ENCODE results near the gene AGAP2. TPM values are rescaled to one million over a fixed set of nuclear protein-coding genes. Genes with fewer than 3 reads are reported as not detected.

The AGAP2 gene
- total and polyA plus RNA-seq, 2 of the 8 experiments (the other 6 are each of a cell fraction or from before 2014, with no cell fraction given), result 1.5 TPM

DNA sequence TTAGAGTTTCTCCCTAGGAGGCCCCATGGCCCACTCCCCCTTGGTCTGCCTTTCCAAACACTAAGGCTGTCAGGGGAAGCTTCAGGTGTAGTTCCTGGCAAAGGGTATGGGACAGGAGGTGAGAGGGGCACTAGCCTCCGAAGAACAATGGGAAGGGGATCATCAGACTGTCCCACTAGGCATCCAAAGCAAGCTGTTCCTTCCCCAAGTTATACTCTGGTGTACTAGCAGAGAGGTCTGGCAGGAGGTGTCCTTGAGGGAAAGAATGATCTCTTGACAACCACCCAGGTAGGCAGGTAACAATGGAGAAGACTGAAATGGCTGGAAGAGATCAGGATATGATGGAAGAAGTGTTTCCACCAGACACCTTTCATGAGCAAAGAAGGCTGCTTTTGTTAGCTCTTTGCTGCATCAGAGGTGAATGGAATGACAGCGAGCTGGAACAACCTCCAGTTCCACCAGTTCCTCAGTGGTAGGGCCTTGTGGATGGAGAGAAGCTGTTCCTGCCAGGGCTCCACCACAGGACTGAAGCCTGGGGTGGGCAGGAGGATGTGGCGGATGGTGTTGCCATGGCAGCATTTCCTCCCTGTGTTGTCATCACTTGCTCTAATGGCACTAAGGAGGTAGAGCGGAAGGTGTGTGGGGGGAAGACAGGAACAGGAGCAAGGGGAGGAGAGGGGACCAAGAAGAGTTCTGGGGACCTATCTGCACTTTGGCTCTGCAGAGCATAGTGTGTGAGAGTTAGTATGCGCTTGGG, 2.3 kb upstream of the AGAP2 start (continued):
- TF ChIP-seq HDAC2 (IDR thresholded peaks at IDR 0.05; ENCODE audit: borderline replicate concordance in 1 of 2, low read depth in 2 of 2, low read length in 2 of 2), result no peak
- no peak for TF ChIP-seq POLR2A (IDR thresholded peaks at IDR 0.05; ENCODE audit: control extremely low read depth in 1 of 2, low read depth in 2 of 2, low read length in 2 of 2)
